ENCODE data around the gene CYB5D1.

The CYB5D1 gene

DNA sequence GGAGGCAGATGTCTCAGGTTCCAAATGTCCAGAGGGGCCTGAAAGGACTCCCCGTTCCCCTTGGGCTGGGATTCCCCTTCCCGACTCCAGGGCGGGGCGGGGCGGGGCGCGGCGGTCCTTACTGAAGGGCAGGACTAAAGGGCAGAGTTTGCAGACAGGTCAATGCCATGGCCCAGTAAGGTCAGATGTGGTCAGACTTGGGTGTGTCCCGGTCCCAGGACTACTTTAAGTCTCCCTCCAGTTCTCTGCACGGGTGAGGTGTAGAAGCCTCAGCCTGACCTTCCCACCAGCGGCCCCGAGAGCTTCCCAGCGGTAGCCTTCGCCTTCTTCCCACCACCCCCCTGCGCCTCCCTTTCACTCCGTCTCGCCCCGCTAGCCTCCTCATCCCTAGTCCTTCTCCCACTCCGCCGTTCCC is 23.3 kb upstream of the CYB5D1 start:
- DNase-seq = peak; percentile 19

- DNase-seq = peak; percentile 81
These were observed 22.6 kb upstream of the CYB5D1 start for GRCh38 chr17:7834957-7835813.

DNA sequence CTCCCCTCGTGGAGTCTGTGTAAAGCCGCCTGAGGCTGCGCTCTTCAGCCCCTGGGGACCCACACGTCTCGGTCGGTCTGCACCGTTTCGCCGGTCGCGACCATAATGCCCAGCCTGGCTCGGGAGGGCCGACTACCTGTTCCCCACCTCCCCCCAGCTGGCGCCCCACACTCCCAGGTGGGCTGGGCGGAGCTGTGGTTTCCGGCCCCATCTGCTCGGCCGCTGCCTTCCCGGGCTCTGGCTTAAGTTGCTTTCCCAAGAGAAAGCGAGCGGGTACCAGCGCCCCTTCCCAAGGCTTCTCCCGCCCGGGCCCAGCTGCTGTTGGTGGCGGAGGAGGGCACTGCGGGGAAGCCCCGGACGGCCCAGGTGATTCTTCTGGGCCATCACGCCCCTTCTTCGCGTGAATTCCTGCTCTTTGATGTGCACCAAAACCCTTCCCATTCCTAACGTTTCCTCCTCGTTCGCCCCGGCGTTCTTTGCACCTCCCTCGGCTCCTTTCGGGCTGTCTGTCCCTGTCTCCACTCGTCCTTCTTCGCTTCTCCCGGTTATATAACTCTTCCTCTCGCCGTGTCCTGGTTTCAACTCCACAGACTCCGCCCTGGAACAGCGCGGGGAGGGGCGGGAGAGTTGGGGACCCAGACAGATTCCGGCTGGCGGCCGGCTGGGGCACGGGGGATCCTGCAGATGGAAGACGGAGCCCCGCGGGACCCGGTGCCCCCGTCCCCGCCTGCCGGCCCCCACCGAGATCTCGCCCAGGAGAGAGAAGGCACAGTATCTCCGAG is 21.8 kb upstream of the CYB5D1 start:
- DNase-seq = peak; percentile 2

- DNase-seq = peak; percentile 86
These were observed 21.0 kb upstream of the CYB5D1 start for GRCh38 chr17:7836596-7837407.

- peak; percentile 15 for DNase-seq
These were observed 20.3 kb upstream of the CYB5D1 start for GRCh38 chr17:7837408-7838088.

DNA sequence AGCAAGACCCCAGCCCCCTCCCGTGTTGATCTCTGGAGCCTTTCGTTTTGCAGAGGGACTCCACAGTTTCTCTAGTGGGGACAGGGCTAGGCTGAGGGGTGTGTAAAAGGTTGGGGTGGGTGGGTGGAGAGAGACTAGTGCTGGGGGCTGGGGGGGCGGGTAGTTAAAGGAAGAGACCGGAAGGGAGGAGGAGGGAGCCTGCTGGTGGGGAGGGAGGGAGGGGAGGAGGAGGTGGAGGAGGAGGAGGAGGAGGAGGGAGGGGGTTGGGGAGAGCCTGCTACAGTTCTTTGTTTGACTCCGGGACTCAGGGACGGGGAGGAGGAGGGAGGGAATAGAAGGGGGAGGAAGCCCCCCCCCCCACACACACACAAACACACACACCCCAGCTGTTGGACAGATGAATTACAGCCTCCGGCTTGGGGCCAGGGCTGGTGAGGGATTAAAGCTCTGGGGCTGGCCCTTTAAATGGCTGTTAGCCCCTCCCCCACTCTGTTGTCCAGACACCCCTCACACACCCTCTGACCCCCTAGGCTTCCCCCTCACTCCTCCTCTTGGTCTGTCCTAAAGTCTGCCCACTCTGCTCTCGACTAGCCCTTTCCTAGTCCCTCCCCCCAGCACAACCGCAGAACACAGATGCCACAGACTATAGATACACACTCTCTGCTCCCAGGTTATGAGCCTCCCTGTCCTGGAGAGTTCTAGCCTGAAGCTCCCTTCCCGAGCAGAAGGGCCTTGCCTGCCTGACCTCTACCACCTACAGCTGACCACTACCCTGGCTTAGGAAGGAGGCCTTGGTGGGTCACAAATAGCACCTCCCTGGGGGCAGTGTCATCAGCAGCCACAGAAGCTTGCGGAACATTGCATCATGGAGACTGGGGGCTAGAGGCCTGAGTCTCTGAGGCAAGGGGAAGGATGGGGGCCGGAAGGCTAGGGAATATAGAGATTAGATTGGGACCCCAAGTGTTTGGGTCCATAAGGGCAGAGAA is 19.4 kb upstream of the CYB5D1 start:
- DNase-seq = peak; percentile 20

GRCh38 chr17:7839190-7839875 is 18.5 kb upstream of the CYB5D1 start:
- no peak for DNase-seq

GRCh38 chr17:7839876-7840261 is 17.9 kb upstream of the CYB5D1 start:
- DNase-seq = peak; percentile 2

GRCh38 chr17:7840441-7840840 is 17.4 kb upstream of the CYB5D1 start:
- DNase-seq = no peak

DNA sequence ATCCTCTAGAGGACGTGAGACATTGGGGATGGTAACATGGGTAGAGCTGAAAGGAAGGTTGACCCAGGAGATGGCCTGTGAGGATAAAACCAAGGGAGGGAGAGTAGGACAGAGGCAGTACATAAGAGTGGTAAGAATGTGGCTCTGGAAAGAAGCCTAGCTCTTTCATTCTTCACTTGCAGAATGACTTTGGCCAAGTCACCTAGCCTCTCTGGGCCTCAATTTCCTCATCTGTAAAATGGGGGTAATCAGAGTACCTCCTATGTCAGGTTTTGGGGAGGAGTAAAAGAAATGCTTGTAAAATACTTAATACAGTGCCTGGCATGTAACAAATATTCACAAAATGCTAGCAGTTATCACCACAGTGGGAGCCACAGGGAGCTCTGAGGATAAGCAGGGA is 16.9 kb upstream of the CYB5D1 start:
- DNase-seq = no peak

- DNase-seq = peak; percentile 29
These were observed 16.3 kb upstream of the CYB5D1 start for GRCh38 chr17:7841396-7841914.

GRCh38 chr17:7841915-7842379 is 15.9 kb upstream of the CYB5D1 start:
- peak; percentile 49 for DNase-seq

- peak; percentile 42 for DNase-seq
These were observed 15.2 kb upstream of the CYB5D1 start for GRCh38 chr17:7842380-7843256.

- no peak for DNase-seq
These were observed 14.6 kb upstream of the CYB5D1 start for GRCh38 chr17:7843257-7843535.

- DNase-seq = peak; percentile 47
These were observed 14.1 kb upstream of the CYB5D1 start for GRCh38 chr17:7843536-7844291.

GRCh38 chr17:7844292-7845154 is 13.3 kb upstream of the CYB5D1 start:
- peak; percentile 69 for DNase-seq

- DNase-seq = no peak
These were observed 12.3 kb upstream of the CYB5D1 start for GRCh38 chr17:7845359-7846062.
